GM19467 (cell line): ENCODE results near the gene EMP1.
"Not testable (repeated sequence)": the region's sequence is repeated elsewhere in the genome, so short reads cannot be mapped to it uniquely, and the experiment has no call there.

Experiments
- ATAC-seq: cut with Tn5 transposase; IDR thresholded peaks from one replicate; pipeline ENCODE4 v1.9.1; 2021; ENCODE audit warnings: mild to moderate bottlenecking, moderate library complexity; ENCODE audit not compliant: unreplicated experiment

The EMP1 gene

GRCh38 chr12:13253966-13254760 lies 57.6 kb downstream of the EMP1 start:
- no peak for ATAC-seq

DNA sequence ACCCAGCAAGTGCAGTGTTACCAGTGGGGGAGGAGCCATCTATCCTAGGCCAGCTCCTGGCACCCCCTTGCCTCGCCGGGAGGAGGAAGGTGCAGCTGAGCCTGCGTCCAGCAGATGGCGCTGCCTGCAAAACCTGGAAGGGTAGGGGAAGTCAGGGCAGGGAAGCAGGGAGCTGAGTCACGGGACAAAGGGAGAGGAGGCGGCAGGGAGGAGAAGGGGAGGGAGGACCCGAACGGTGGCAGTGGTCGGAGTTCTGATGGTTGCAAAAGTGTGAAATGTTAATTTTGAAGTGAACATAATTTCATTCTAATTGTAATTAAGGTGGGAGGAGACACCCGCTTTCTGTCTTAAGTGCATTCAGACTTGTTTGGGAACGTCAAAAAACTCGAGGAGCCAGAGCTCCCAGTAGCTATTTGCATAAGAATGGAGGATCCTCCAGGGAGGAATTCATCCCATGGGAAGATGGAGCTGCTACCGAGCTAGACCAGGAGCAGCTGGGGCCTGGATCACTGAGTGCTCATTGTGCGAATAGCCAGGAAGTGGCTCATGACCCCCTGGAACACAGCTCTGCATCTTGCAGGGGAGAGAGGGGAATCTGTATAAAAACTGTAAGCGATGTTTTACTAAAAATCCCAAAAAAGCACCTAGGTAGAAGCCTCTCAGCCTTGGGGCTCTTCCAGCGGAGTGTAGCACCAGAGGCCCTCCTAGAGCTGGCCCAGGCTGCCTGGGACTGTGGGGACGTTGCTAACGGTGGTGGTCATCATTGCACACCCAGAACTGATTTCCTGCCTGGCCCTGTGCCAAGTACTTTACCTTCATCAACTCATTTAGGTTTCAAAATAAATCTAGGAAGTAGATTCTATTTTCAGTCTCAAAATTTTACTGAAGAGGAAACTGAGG lies 59.5 kb downstream of the EMP1 start:
- ATAC-seq: peak; percentile 96

DNA sequence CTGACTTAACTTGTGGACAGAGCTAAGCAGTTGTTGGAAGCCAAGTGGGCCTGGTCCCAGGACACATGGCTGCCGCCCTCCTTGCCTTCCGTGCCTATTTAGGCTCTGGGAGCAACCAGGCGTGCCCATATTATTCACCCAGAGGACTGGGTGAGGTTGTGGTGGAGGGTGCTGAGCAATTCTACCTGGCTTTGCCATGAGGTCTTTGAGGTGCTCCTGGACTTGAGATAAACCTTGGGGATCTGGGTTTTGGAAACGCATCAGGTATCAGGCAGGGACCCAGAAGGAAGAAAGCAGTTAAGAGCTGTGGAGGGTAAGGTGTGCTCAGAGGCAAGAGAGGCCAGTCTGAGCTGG lies 60.1 kb downstream of the EMP1 start:
- ATAC-seq: no peak

- no peak for ATAC-seq
These were observed 60.9 kb downstream of the EMP1 start for GRCh38 chr12:13257356-13257875.

- no peak for ATAC-seq
These were observed 61.7 kb downstream of the EMP1 start for GRCh38 chr12:13258197-13258596.

GRCh38 chr12:13258717-13259119 lies 62.2 kb downstream of the EMP1 start:
- ATAC-seq: no peak

- ATAC-seq: not testable (repeated sequence)
These were observed 63.1 kb downstream of the EMP1 start for GRCh38 chr12:13259625-13260024.

GRCh38 chr12:13267826-13268225 lies 71.3 kb downstream of the EMP1 start:
- ATAC-seq: not testable (repeated sequence)

- no peak for ATAC-seq
These were observed 72.1 kb downstream of the EMP1 start for GRCh38 chr12:13268581-13268980.
